Right lobe of liver (tissue), 4 donors: ENCODE results near the gene GPR15.

Experiments used
- CTCF ChIP-seq, 4 donors: fragments of 200-600 bp in 3 of 4; fragments of 450-650 bp in 1 of 4; IDR thresholded peaks; one replicate each; pipeline versions ENCODE4 v1.5.1 to v1.8.0; 2016 to 2022; ENCODE audit warnings: antibody characterized with exemption in 4 of 4, mild to moderate bottlenecking in 2 of 4
- POLR2A ChIP-seq: fragments of 450-650 bp; IDR thresholded peaks from one replicate; pipeline ENCODE4 v1.6.1; 2017; ENCODE audit warnings: antibody characterized with exemption, mild to moderate bottlenecking
- donor health status: DM: no; HTN: no; CAD: no.
- donor health status: DM: no; HTN: no; CAD: no.
- donor health status: DM: no; HTN: yes; CAD: no.

GRCh38 chr3:98534168-98534567, 2.4 kb downstream of the GPR15 start:
- no peak for TF ChIP-seq CTCF (IDR thresholded peaks at IDR 0.05)
- TF ChIP-seq POLR2A = no peak
